Measurements from ENCODE around the gene TMEM30B.
"Not testable (repeated sequence)": the region's sequence is repeated elsewhere in the genome, so short reads cannot be mapped to it uniquely, and the experiment has no call there.

TMEM30B gene

GRCh38 chr14:61281186-61281947, at the start of gene TMEM30B:
TMEM30B (minus strand) TSS chr14:61281338; CDS start chr14:61281147, 191 bp downstream.
- peak in 1 of 3 experiments; percentile 12 for DNase-seq (ENCODE audit: low read depth in 3 of 3)

- no peak for DNase-seq (ENCODE audit: low read depth in 3 of 3)
Measured at GRCh38 chr14:61330511-61330910, 49.4 kb upstream of the TMEM30B start.

GRCh38 chr14:61329478-61330051, 48.4 kb upstream of the TMEM30B start:
- no peak for DNase-seq (ENCODE audit: low read depth in 3 of 3)

- no peak for DNase-seq (ENCODE audit: low read depth in 3 of 3)
Measured at GRCh38 chr14:61328626-61329262, 47.6 kb upstream of the TMEM30B start.

DNA sequence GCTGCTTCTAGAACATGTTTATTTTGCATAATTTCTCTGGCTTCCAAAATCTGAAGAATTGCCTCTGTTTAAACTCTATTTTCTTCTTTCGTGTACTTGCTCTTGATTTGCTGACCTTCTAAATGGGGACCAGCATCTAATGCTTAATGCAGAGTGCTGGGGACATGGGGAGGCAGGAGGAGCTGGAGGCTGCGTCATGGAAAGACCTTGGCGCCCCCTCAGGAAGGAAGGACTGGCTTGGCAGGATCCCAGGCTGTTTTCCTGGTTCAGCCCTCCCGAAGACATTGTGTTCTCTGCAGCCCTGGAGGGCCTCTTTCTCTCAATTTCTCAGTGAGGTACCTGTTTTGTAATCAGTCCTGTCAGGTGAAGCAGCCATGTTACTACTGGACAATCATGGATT, 45.7 kb upstream of the TMEM30B start:
- DNase-seq (ENCODE audit: low read depth in 3 of 3) = no peak

- no peak for DNase-seq (ENCODE audit: low read depth in 3 of 3)
Measured at GRCh38 chr14:61326146-61326545, 45.0 kb upstream of the TMEM30B start.

DNA sequence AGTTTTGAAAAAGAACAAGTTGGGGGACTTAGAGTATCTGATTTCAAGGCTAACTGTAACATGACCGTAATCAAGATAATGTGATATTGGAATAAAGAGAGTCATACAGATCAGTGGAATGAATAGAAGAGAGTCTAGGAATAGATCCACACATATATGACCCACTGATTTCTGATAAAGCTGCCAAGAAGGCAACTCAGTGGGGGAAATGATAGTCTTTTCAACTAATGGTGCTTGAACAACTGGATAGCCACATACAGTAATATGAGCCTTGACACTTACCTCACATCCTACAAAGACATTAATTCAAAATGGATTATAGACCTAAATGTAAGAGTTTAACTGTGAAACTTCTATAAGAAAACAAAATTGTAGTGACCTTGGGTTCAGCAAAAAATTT, 44.0 kb upstream of the TMEM30B start:
- DNase-seq (ENCODE audit: low read depth in 3 of 3) = no peak

DNA sequence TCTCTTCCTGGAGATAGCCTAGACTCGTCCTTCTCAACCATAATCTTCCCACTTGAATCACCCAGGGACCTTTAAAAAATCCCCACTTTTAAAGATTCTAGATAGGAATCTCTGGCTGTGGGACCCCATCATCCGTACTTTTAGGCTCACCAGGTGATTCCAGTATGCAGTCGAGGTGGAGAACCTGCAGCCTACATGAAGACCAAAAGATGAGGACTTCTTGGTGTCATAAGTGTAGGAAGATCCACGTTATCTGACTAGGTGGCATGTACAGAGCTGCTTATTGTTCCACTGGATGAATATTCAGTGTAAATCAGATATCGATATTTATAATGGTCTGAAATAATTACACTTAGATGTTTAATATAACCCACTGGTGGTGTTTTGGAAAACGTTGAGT, 42.8 kb upstream of the TMEM30B start:
- no peak for DNase-seq (ENCODE audit: low read depth in 3 of 3)

- peak in 1 of 3 experiments; percentile 39 for DNase-seq (ENCODE audit: low read depth in 3 of 3)
Measured at GRCh38 chr14:61322799-61323290, 41.7 kb upstream of the TMEM30B start.

DNA sequence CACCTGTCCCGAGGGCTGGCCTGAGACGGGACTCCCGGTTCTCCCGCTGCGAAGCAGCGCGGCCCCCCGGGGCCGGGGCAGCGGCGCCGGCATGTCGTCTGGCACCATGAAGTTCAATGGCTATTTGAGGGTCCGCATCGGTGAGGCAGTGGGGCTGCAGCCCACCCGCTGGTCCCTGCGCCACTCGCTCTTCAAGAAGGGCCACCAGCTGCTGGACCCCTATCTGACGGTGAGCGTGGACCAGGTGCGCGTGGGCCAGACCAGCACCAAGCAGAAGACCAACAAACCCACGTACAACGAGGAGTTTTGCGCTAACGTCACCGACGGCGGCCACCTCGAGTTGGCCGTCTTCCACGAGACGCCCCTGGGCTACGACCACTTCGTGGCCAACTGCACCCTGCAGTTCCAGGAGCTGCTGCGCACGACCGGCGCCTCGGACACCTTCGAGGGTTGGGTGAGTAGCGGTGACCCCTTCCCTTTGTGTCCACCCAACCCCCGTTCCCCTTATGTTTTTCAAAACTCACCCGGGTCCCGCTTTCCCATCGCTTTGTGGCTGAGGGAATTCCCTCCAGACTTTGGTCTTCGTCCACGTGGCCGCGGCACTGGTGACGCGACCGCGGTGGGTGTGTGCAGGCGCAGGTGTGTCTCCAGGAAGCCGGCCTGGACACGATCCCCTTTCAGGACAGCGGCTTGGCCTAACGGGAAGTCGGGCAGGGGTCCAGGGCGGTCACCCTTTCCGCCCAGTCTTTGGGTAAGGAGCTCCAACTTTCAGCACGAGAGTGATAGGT, 41.1 kb upstream of the TMEM30B start:
- DNase-seq (ENCODE audit: low read depth in 3 of 3) = peak in 1 of 3 experiments; percentile 37

- DNase-seq (ENCODE audit: low read depth in 3 of 3) = peak; percentile 60 to 84 (median 65)
Measured at GRCh38 chr14:61321385-61322010, 40.4 kb upstream of the TMEM30B start, which contains the start of gene PRKCH. PRKCH (plus strand) TSS chr14:61321579; CDS start chr14:61322102, 523 bp downstream.

DNA sequence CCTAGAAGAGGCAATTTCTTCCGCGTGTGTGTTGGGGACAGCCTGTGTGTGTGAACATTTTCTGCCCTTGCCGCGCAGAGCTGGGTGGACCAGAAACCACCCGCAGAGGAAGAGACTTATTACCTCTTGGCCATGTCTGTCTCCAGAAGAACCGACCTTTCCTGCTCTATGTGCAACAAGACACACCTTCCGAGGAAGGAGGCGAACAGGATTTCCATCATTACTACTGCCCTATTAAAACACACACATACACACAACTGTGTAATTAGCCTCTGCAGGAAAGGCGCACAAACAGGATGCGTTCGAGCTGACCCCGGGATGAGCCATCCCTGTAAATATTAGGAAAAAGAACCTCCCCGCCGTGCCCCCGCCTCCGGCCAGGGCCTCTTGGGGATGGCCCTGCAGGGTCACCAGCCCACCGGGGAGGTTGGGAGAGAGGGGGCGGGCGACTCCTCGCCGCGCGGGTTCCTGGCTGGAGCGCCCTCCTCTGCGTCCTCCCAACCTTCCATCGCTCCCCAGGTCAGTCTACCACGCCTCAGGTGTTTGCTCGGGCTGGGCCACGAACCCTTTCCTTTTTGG, 39.8 kb upstream of the TMEM30B start:
- no peak for DNase-seq (ENCODE audit: low read depth in 3 of 3)

DNA sequence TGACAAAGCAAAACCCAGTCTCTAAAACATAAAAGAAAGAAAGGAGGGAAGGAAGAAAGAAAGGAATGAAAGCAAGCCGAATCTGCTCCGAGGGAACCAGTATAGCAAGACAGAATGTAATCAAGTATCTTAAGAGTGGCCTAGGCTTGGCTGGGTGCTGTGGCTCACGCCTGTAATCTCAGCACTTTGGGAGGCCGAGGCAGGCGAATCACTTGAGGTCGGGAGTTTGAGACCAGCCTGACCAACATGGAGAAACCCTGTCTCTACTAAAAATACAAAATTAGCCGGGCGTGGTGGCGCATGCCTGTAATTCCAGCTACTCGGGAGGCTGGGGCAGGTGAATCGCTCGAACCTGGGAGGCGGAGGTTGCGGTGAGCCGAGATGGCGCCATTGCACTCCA, 39.0 kb upstream of the TMEM30B start:
- not testable (repeated sequence) for DNase-seq (ENCODE audit: low read depth in 3 of 3)

GRCh38 chr14:61319706-61320105, 38.6 kb upstream of the TMEM30B start:
- no peak for DNase-seq (ENCODE audit: low read depth in 3 of 3)

GRCh38 chr14:61319086-61319485, 37.9 kb upstream of the TMEM30B start:
- DNase-seq (ENCODE audit: low read depth in 3 of 3) = no peak

- DNase-seq (ENCODE audit: low read depth in 3 of 3) = no peak
Measured at GRCh38 chr14:61315313-61315712, 34.2 kb upstream of the TMEM30B start.

DNA sequence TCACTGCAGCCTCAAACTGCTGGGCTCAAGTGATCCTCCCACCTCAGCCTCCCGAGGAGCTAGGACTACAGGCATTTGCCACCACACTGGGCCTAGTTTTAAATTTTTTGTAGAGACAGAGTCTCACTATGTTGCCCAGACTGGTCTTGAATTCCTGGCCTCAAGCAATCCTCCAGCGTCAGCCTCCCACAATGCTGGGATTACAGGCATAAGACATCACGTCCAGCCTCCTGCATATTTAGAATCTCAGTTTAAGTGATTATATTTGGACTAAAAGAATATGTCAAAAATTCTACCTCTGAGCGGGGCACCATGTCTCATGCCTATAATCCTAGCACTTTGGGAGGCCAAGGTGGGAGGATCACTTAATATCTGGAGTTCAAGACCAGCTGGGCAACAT, 27.6 kb upstream of the TMEM30B start:
- not testable (repeated sequence) for DNase-seq (ENCODE audit: low read depth in 3 of 3)

GRCh38 chr14:61308198-61308597, 27.1 kb upstream of the TMEM30B start:
- no peak for DNase-seq (ENCODE audit: low read depth in 3 of 3)

DNA sequence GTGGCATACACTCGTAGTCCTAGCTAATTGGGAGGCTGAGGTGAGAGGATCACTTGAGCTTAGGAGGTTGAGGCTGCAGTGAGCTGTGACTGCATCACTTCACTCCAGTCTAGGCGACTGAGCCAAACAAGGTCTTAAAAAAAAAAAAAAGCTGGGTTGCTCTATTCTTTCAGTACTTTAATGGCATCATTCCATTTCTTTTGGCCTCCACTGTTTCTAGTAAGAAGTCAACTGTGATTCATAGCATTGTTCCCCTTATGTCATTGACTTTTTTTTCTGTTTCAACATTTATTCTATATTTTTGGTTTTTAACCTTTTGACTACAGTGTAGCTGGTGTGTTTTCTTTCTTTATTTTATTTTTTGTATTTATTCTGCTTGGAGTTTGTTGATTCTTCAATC, 23.6 kb upstream of the TMEM30B start:
- DNase-seq (ENCODE audit: low read depth in 3 of 3) = no peak

DNA sequence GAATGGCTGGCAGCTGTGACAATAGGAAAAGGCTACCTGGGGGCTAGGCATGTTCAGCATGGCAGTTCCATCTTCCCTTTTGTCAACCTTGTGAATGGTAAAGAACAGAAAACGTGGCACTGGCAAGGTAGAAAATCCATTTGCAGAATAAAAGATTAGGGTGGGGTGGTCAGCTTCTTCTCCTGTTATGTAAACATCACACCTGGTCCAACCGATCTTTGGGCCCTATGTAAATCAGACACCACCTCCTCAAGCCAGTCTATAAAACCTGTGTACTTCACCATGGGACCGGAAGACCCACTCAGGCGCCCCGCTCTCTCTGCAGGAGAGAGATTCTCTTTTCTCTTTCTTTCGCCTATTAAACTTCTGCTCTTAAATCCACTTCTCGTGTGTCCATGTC, 19.6 kb upstream of the TMEM30B start:
- DNase-seq (ENCODE audit: low read depth in 3 of 3) = no peak

- no peak for DNase-seq (ENCODE audit: low read depth in 3 of 3)
Measured at GRCh38 chr14:61300209-61300608, 19.1 kb upstream of the TMEM30B start.
